ENCODE data around the gene ENGASE. TPM values are rescaled to one million over a fixed set of nuclear protein-coding genes. Genes with fewer than 3 reads are reported as not detected.

The ENGASE gene
- total RNA-seq, 1 experiment from 2014 or later, result 34.5 TPM

GRCh38 chr17:79070266-79070880, 4.3 kb upstream of the ENGASE start:
- POLR2A ChIA-PET (ENCODE audit: unreplicated experiment), result no interaction called here

DNA sequence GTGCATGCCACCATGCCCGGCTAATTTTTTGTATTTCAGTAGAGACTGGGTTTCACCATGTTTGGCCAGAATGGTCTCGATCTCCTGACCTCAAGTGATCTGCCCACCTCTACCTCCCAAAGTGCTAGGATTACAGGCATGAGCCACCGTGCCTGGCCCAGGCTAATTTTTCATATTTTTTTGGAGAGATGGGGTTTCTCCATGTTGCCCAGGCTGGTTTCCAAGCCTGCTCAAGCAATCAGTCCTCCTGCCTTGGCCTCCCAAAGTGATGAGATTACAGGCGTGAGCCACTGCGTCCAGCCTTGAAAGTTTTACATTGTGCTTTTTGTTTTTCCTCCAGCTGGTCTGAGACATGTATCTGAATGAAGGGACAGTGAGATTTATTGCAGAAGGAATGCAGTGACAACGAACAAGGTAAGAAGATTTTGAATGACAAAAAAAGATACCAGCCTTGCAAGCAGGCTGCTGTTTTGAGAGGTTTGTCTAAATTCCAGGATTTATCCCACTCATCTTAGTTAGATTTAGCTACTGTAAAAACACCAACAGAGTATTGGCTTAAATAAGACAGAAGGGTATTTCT, 3.4 kb upstream of the ENGASE start:
- Histone ChIP-seq H3K36me3 (ENCODE audit: low read depth, low read length) (no peaks in the 10 kb centered on the region), H3K27ac (ENCODE audit: low read length) (no peak overlapping the region), H3K4me3 (ENCODE audit: low read length) (no peak overlapping the region), H3K9me2 (replicated peaks; ENCODE audit: low read length) (no peaks in the 10 kb centered on the region), H3F3A (ENCODE audit: low read length, unreplicated experiment) (no peaks in the 10 kb centered on the region), H3K27me3 (ENCODE audit: low read length) (no peaks in the 10 kb centered on the region), H3K79me2 (ENCODE audit: low read length) (peaks cover 13% of the 10 kb centered on the region), H3K9me3 (ENCODE audit: low read length) (no peaks in the 10 kb centered on the region), H2AFZ (ENCODE audit: low read length) (no peak overlapping the region), H3K9ac (ENCODE audit: low read length) (no peak overlapping the region), H3K4me2 (ENCODE audit: low read length) (no peak overlapping the region), H3K4me1 (ENCODE audit: insufficient read depth, low read length) (peaks cover 29% of the 10 kb centered on the region), H4K20me1 (ENCODE audit: low read length) (no peaks in the 10 kb centered on the region)
- TF ChIP-seq EZH2phosphoT487 (IDR thresholded peaks at IDR 0.05; ENCODE audit: borderline replicate concordance, low read length) (no peak), EZH2 (IDR thresholded peaks at IDR 0.05; ENCODE audit: low read length, unreplicated experiment) (no peak), CTCF (conservative IDR thresholded peaks at IDR 0.05; ENCODE audit: low read depth, low read length) (no peak)
- BruUV-seq (replicated peaks), result no TSS peak
- ChIA-PET CTCF (no interaction called here), POLR2A (ENCODE audit: unreplicated experiment) (no interaction called here)
- ATAC-seq, result no peak
- no peak for DNase-seq
- intact Hi-C loops (cut with micrococcal nuclease), result no loop called here

More at GRCh38 chr17:79070266-79070880, 4.3 kb upstream of the ENGASE start:
- Histone ChIP-seq H3K9ac (ENCODE audit: low read length) (no peak overlapping the region), H3K27ac (ENCODE audit: low read length) (no peak overlapping the region), H3K27me3 (ENCODE audit: low read length) (no peaks in the 10 kb centered on the region), H3K79me2 (ENCODE audit: low read length) (peaks cover 4% of the 10 kb centered on the region), H3K36me3 (ENCODE audit: low read depth, low read length) (no peaks in the 10 kb centered on the region), H3K9me2 (replicated peaks; ENCODE audit: low read length) (no peaks in the 10 kb centered on the region), H3K9me3 (ENCODE audit: low read length) (no peaks in the 10 kb centered on the region), H3K4me1 (ENCODE audit: insufficient read depth, low read length) (peaks cover 21% of the 10 kb centered on the region), H3F3A (ENCODE audit: low read length, unreplicated experiment) (no peaks in the 10 kb centered on the region), H3K4me3 (ENCODE audit: low read length) (no peak overlapping the region), H3K4me2 (ENCODE audit: low read length) (no peak overlapping the region), H2AFZ (ENCODE audit: low read length) (no peak overlapping the region), H4K20me1 (ENCODE audit: low read length) (no peaks in the 10 kb centered on the region)
- TF ChIP-seq CTCF (conservative IDR thresholded peaks at IDR 0.05; ENCODE audit: low read depth, low read length) (no peak), EZH2phosphoT487 (IDR thresholded peaks at IDR 0.05; ENCODE audit: borderline replicate concordance, low read length) (no peak), EZH2 (IDR thresholded peaks at IDR 0.05; ENCODE audit: low read length, unreplicated experiment) (no peak)
- ATAC-seq, result no peak
- no peak for DNase-seq
- intact Hi-C loops (cut with micrococcal nuclease), result no loop called here
- CTCF ChIA-PET, result no interaction called here
- no TSS peak for BruUV-seq (replicated peaks)

DNA sequence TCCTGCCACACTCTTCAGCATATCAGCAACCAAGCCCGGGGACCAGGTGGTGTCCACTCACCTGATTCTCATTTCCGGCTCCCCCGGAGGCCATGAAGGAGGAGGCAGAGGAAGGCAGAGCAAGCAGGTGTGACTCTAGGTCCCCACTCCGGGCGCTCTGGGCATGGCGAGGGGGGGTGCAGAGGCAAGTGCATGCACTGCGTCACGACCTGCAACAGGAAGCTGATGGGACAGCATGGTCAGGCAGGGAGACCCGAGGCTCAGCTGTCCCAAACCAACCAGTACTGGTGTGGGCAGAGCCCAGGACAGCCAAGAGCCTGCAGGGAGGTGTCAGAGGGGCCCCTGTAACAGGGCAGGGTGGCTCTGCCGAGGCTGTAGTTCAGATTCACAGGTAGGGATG, 2.1 kb upstream of the ENGASE start:
- BruUV-seq (replicated peaks), result no TSS peak
- CTCF ChIA-PET, result no interaction called here

More for the DNA sequence above, 2.1 kb upstream of the ENGASE start:
- DNase-seq (no peak), ATAC-seq (no peak)
- Histone ChIP-seq H3K4me1 (ENCODE audit: insufficient read depth, low read length) (peaks cover 33% of the 10 kb centered on the region), H3K27me3 (ENCODE audit: low read length) (no peaks in the 10 kb centered on the region), H3K79me2 (ENCODE audit: low read length) (peaks cover 24% of the 10 kb centered on the region), H3K4me3 (ENCODE audit: low read length) (no peak overlapping the region), H3F3A (ENCODE audit: low read length, unreplicated experiment) (no peaks in the 10 kb centered on the region), H2AFZ (ENCODE audit: low read length) (no peak overlapping the region), H3K27ac (ENCODE audit: low read length) (no peak overlapping the region), H3K9me2 (replicated peaks; ENCODE audit: low read length) (no peaks in the 10 kb centered on the region), H3K36me3 (ENCODE audit: low read depth, low read length) (0 out of 2 replicates have a peak, but pooled peaks cover 1% of the 10 kb centered on the region), H4K20me1 (ENCODE audit: low read length) (no peaks in the 10 kb centered on the region), H3K9ac (ENCODE audit: low read length) (no peak overlapping the region), H3K9me3 (ENCODE audit: low read length) (no peaks in the 10 kb centered on the region), H3K4me2 (ENCODE audit: low read length) (no peak overlapping the region)
- intact Hi-C loops (cut with micrococcal nuclease), result no loop called here
- TF ChIP-seq CTCF (conservative IDR thresholded peaks at IDR 0.05; ENCODE audit: low read depth, low read length), result no peak
- no peak for TF ChIP-seq EZH2 (IDR thresholded peaks at IDR 0.05; ENCODE audit: low read length, unreplicated experiment)
- no peak for TF ChIP-seq EZH2phosphoT487 (IDR thresholded peaks at IDR 0.05; ENCODE audit: borderline replicate concordance, low read length)
- POLR2A ChIA-PET (ENCODE audit: unreplicated experiment), result no interaction called here

All from PC-3 (cell line).